ENCODE results near the gene ZNF277. TPM values are rescaled to one million over a fixed set of nuclear protein-coding genes. Genes with fewer than 3 reads are reported as not detected.

The ZNF277 gene
- total and polyA plus RNA-seq, 2 experiments from 2014 or later: 10.0 to 34.6 TPM

DNA sequence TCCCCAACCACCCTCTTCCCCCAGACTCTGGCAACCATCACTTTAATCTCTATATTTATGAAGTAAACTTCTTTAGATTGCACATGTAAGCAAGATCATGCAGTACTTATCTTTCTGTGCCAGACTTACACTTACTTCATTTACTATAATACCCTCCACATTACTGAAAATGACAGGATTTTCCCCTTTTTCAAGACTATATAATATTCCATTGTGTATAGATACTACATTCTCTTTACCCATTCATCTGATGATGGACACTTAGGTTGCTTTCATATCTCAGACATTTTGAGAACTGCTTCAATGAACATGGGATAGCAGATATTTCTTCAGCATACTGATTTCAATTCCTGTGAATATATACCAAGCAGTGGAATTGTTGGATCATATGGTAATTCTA is 4.7 kb upstream of the ZNF277 start:
- Histone ChIP-seq H3K79me2 (peaks cover 77% of the 10 kb centered on the region), H3K4me1 (ENCODE audit: insufficient read depth) (peaks cover 8% of the 10 kb centered on the region), H3K4me2 (no peak overlapping the region), H4K20me1 (ENCODE audit: insufficient read depth, poor library complexity, severe bottlenecking) (no peaks in the 10 kb centered on the region), H2AFZ (no peak overlapping the region), H3K9me3 (ENCODE audit: low read depth) (no peaks in the 10 kb centered on the region), H3K36me3 (replicated peaks; ENCODE audit: insufficient read depth, low read depth) (no peaks in the 10 kb centered on the region), H3K27me3 (no peaks in the 10 kb centered on the region), H3K4me3 (no peak overlapping the region), H3K27ac (no peak overlapping the region), H3K9me2 (replicated peaks; ENCODE audit: insufficient read depth) (no peaks in the 10 kb centered on the region)
- TF ChIP-seq EZH2phosphoT487 (IDR thresholded peaks at IDR 0.05; ENCODE audit: low read depth, severe bottlenecking, unreplicated experiment) (no peak), EZH2 (IDR thresholded peaks at IDR 0.05; ENCODE audit: borderline replicate concordance) (no peak)
- TF ChIP-seq, protein P1, sequence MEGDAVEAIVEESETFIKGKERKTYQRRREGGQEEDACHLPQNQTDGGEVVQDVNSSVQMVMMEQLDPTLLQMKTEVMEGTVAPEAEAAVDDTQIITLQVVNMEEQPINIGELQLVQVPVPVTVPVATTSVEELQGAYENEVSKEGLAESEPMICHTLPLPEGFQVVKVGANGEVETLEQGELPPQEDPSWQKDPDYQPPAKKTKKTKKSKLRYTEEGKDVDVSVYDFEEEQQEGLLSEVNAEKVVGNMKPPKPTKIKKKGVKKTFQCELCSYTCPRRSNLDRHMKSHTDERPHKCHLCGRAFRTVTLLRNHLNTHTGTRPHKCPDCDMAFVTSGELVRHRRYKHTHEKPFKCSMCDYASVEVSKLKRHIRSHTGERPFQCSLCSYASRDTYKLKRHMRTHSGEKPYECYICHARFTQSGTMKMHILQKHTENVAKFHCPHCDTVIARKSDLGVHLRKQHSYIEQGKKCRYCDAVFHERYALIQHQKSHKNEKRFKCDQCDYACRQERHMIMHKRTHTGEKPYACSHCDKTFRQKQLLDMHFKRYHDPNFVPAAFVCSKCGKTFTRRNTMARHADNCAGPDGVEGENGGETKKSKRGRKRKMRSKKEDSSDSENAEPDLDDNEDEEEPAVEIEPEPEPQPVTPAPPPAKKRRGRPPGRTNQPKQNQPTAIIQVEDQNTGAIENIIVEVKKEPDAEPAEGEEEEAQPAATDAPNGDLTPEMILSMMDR (IDR thresholded peaks at IDR 0.05; ENCODE audit: poor library complexity): no peak
- no peak for DNase-seq (ENCODE audit: low spot score)

DNA sequence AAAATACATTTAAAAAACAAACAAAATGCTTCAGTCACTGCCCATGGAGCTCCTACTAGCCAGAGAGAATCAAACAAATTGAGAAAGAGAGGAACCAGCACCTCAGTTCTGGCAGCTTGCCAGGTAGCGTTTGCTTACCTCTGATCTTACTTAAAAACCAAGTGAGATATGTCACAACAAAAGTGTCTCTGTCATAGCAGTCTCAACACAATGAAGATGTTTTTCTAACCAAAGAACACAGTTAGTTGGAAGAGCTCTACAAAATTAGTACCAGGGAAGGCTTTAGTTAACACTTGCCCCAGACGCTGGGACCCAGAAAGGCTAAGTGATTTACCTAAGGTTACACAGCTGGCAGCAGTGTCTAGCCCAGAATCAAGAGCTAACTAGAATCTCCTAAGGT is 3.7 kb upstream of the ZNF277 start:
- H3K4me1 ChIP-seq (ENCODE audit: insufficient read depth): peaks cover 8% of the 10 kb centered on the region
- TF ChIP-seq, protein P1 (IDR thresholded peaks at IDR 0.05; ENCODE audit: poor library complexity): no peak
- TF ChIP-seq EZH2phosphoT487 (IDR thresholded peaks at IDR 0.05; ENCODE audit: low read depth, severe bottlenecking, unreplicated experiment) (no peak), EZH2 (IDR thresholded peaks at IDR 0.05; ENCODE audit: borderline replicate concordance) (no peak)
- no peaks in the 10 kb centered on the region for H4K20me1 ChIP-seq (ENCODE audit: insufficient read depth, poor library complexity, severe bottlenecking)
- H3K79me2 ChIP-seq: peaks cover 79% of the 10 kb centered on the region
- no peak overlapping the region for H3K27ac ChIP-seq
- no peaks in the 10 kb centered on the region for H3K36me3 ChIP-seq (replicated peaks; ENCODE audit: insufficient read depth, low read depth)
- H3K4me2 ChIP-seq: no peak overlapping the region
- no peaks in the 10 kb centered on the region for H3K9me3 ChIP-seq (ENCODE audit: low read depth)
- H2AFZ ChIP-seq: no peak overlapping the region
- no peaks in the 10 kb centered on the region for H3K27me3 ChIP-seq
- peak; percentile 45 for DNase-seq (ENCODE audit: low spot score)
- H3K4me3 ChIP-seq: no peak overlapping the region
- 53% methylated on average over 2 of the region's 2 CpGs for WGBS (ENCODE audit: low lambda C conversion rate, missing lambda C conversion rate)
- H3K9me2 ChIP-seq (replicated peaks; ENCODE audit: insufficient read depth): no peaks in the 10 kb centered on the region

DNA sequence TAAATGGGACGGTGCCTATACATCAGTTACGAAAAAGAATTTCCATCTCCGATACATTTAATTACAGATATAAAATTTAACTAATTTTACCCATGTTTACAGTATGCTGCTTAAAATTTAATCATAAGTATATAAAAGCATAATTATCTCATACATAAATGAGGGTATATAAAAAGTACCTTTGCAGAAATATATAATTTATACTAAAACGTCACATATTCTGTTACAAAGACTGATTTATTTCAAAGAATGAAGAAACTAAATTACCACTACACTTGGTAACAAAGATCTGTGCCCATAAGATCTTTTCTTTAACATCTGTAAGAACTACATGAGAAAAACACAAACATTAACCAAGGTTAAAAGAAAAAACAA is 3.1 kb upstream of the ZNF277 start:
- no peaks in the 10 kb centered on the region for H3K36me3 ChIP-seq (replicated peaks; ENCODE audit: insufficient read depth, low read depth)
- no peaks in the 10 kb centered on the region for H3K9me2 ChIP-seq (replicated peaks; ENCODE audit: insufficient read depth)
- H4K20me1 ChIP-seq (ENCODE audit: insufficient read depth, poor library complexity, severe bottlenecking): no peaks in the 10 kb centered on the region
- no peaks in the 10 kb centered on the region for H3K27me3 ChIP-seq
- TF ChIP-seq, protein P1 (IDR thresholded peaks at IDR 0.05; ENCODE audit: poor library complexity): no peak
- TF ChIP-seq EZH2phosphoT487 (IDR thresholded peaks at IDR 0.05; ENCODE audit: low read depth, severe bottlenecking, unreplicated experiment) (no peak), EZH2 (IDR thresholded peaks at IDR 0.05; ENCODE audit: borderline replicate concordance) (no peak)
- no peaks in the 10 kb centered on the region for H3K9me3 ChIP-seq (ENCODE audit: low read depth)
- no peak overlapping the region for H3K27ac ChIP-seq
- peak overlapping the region; percentile 27 for H3K4me3 ChIP-seq
- 71% methylated on average over 4 of the region's 4 CpGs for WGBS (ENCODE audit: low lambda C conversion rate, missing lambda C conversion rate)
- H3K4me2 ChIP-seq: peak overlapping the region; percentile 86
- no peak overlapping the region for H2AFZ ChIP-seq
- peaks cover 79% of the 10 kb centered on the region for H3K79me2 ChIP-seq
- DNase-seq (ENCODE audit: low spot score): no peak
- H3K4me1 ChIP-seq (ENCODE audit: insufficient read depth): peaks cover 8% of the 10 kb centered on the region

All from hepatocyte (in vitro differentiated cells).